HG03354 (cell line): Measurements from ENCODE around the gene PRDX3.
A peak's percentile ranks its signal among the peaks of the same experiment; 100 is the strongest.

Experiments used
- ATAC-seq: cut with Tn5 transposase; IDR thresholded peaks from one replicate; pipeline ENCODE4 v1.9.1; 2021; ENCODE audit warnings: mild to moderate bottlenecking; ENCODE audit not compliant: unreplicated experiment, poor library complexity, severe bottlenecking

Gene PRDX3

DNA sequence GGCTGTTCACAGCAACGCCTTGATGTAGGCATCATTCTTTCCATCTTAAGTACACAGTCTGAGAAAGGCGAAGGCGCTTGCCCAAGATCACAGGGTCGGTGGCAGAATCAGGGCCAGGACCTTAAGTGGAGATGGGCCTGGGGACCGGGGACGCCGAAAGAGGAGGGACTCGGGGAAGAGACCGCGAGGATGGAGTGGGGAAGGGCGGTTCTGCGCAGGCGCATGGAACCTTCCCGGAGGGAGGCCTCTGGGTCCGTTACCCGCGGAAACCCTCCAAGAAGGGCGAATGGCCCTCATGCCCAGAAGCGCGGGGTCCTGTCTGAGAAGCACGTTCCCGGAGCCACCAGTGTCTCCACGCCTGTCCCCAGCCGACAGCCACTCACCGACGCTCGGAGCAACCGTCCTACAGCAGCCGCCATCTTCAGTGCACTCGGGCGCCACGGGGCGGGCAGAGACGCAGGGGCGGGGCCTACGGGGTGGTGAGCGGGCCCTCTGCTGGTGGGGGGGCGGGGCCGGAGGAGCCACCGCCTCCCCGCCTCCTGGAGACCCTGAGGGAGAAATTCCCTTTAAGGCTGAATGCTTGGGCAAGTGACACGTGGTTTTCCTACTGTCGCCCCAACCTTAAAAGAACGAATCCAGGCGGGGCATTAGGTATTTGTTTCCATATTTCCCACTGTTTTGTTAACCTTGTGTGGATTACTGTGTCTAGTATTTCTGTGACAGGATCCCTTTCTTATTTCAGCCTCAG is at the start of gene PRDX3:
TSS of gene PRDX3 (minus strand) at position 441 of the 748 bp plus-strand sequence. CDS start at position 419, 22 bp downstream.
- peak; percentile 95 for ATAC-seq

DNA sequence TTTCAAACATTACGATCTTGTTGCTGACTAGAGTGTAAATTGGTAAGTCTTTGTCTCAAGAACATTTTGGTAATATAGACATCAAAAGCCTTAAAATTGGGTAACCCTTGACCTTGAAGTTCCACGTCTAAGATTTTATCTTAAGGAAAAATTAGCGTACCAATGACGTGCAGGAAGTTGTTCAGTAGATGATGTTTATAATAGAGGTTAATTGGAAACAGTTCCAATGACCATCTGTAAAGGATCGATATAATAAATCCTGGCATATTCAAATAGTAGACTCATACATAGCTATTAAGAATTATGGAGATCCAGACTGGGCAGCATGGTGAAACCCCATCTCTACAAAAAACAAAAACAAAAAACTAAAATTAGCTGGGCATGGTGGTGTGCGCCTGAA is 49.2 kb upstream of the PRDX3 start:
- ATAC-seq, result no peak

DNA sequence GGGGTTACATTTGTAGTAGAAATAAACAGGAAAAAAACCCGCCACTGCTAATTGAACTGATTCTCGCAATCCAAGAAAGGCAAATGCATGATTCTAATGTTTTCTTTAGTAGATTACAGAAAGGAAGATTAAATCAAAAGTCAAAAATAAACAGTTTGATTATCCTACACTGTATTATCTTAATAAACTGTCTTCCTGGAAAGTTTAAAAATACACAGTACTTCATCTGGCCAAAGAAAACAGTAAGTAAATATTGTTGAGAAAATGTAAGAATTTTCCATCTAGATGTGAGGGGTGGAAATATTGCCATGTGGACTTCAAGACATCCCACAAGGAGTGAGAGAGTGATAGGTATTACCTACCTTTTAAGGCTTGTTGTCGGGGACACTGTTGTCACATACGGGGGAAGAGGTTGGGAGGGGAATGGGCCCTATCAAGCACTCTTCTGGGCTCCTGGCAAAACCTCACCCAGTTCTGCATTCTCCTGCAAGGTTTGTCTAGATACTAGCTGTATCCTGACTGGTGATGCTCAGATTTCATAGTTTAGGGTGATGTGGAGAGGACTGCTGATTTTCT is 46.6 kb upstream of the PRDX3 start:
- no peak for ATAC-seq

DNA sequence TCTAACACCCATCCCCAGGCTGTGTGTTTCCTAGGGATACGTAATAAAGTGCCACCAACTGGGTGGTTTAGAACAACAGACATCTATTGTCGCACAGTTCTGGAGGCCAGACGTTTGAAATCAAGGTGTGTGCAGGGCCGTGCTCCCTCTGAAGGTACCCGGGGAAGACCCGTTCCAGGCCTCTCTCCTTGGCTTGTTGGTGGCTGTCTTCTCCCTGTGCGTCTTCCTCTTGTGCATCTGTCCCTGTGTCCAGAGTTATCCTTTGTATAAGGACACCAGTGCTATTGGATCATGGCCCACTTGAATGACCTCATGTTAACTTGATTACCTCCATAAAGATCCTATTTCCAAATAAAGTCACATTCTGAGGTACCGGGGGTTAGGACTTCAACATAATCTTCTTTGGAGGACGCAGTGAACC is 44.4 kb upstream of the PRDX3 start:
- ATAC-seq, result no peak

DNA sequence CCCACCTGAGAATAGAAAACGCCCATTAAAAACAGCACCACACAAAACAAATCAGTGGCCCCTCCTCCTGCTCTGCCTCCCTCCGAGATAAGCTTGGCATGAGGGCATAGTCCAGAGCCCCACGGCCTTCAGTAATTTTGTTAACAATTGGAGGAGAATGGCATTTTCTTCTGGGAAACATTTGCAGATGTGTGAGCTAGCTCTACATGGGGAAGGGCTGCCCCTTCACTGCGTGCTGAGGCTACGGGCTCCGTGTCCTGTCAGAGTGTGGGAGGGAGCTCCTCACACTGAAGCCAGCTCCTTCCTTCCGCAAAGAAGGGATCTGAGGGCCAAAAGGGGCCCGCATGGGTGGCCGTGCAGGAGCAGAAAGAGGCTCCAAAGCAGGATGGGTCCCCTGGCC is 43.9 kb upstream of the PRDX3 start:
- ATAC-seq, result no peak

DNA sequence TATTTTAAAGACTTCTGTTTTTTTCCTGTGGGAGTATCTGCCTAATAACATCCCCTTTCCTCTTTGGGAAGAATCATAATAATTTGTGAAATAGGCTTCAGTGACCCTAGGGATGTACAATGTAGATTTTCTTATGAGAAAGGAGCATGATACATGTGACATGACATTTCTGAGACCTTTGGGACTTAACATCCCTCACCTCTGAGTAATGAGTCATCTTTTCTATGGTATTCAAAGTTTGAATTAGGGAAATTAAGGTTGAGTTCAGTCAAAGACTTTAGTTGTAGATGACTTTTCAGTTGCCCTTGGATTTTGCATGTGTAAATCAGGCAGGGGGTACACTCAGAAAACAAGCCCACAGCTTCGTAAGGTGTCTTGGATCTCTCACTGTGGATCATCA is 43.1 kb upstream of the PRDX3 start:
- ATAC-seq, result peak; percentile 66

DNA sequence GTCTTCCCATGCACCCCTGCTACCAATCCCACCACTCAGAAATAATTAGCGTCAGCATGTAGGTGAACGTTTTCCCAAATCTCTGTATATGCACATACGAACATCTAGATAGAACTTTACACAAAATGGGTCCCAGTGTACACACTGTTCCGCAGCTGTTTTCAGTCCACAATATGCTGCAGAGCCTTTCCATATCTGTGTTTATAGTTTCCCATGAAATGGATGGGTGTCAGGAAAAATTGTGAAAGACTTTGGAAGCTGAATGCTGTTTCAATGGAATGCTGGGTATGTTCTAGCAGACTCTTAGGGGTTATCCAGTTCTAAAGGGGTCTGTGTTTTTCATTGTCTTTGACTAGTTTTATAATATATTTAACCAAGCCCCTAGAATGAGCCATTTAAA is 42.6 kb upstream of the PRDX3 start:
- ATAC-seq, result no peak

DNA sequence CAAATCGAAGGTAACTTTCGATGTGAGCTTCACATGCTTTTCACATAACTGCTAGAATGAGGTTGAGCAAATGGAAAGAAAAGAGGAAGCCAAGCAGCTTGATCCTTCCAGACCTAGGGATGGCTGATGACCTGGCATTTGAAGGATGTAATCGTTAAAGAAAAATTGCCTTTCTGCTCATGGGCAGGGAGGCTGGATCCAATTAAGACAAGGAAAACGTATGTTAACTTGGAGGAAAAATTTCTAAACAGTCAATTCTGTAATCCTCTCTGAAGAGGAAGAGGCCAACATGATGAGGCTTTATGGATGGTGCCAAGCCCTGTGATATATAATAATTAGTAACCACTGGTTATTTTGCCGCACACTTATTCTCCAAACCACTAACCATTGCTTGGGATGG is 41.3 kb upstream of the PRDX3 start:
- no peak for ATAC-seq

DNA sequence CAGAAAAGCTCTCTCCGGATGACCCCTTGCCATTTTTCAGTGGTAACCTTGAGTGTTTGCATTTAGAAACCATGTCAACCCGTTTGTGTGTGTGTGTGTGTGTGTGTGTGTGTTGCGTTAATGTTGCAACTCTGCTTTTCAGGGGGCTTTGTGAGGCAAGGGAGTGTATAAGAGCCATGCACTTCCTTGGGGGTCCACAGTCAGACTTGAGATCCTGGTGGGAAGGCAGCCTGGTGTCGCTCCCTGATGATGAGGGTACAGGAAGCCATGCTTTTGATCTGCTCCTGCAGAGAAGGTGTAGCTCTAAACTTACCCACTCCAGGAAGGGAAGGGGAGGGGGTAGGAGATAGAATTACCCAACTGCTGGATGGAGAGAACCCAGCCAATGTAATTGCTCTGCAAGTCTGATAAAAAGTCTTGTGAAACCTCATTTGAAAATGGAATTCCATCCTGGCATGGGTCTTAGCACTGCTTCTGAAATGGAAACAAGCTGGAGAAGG is 39.4 kb upstream of the PRDX3 start:
- no peak for ATAC-seq

DNA sequence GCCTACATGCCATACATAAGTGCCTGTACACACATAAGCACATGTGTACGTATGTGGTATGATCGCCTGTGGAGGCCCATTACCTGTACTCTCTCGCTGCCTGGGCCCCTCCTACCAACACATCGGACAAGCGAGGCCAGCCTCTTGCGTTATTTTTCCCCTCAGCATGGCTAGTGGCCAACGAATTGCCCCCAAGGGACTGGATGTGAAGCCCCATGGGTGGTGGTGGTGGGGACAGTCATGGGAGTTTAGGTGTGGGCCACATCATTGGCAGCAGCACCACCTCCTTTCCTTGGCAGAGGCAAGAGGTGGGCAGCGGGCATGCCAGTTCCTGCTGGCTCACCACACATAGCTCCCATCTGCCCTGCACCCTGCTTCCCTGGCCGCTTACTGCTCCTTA is 38.8 kb upstream of the PRDX3 start:
- ATAC-seq, result no peak

DNA sequence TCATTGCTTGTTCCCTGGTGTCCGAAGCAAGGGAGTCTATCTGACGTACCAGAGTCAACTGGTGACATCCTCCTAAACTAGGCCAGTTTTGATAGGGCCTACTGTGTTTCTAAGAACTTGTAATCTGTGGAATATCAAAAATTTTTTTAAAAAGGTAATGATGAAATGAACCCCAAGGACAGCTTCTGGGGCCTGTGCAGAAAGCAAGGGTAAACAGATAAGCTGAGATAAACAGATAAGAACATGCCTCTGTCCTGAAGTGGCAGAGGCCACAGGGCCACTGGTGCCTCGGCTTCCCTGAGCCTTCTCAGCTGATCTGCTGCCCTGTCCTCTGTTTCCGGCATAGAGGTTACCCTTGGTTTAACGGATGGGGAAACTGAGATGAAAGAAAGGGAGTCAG is 37.5 kb upstream of the PRDX3 start:
- ATAC-seq, result no peak

DNA sequence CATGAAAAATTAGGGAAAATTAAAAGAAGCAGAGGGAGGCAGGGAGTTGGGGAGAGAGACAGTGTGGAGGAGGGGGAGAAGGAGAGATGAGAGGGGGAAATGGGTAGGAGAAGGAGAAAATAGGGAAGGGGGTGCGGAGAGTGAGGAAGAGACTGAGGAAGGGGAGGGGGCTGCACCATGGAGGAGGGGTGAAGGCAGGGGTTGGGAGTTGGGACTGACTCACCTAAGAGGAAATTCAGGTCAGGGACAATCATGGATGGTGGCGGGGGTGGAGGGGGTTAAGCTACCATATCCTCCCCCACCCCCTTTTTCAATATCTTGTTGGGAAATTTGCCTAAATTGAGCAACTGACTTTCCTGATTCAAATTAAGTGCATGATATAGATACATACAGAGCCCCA is 36.8 kb upstream of the PRDX3 start:
- ATAC-seq, result no peak

DNA sequence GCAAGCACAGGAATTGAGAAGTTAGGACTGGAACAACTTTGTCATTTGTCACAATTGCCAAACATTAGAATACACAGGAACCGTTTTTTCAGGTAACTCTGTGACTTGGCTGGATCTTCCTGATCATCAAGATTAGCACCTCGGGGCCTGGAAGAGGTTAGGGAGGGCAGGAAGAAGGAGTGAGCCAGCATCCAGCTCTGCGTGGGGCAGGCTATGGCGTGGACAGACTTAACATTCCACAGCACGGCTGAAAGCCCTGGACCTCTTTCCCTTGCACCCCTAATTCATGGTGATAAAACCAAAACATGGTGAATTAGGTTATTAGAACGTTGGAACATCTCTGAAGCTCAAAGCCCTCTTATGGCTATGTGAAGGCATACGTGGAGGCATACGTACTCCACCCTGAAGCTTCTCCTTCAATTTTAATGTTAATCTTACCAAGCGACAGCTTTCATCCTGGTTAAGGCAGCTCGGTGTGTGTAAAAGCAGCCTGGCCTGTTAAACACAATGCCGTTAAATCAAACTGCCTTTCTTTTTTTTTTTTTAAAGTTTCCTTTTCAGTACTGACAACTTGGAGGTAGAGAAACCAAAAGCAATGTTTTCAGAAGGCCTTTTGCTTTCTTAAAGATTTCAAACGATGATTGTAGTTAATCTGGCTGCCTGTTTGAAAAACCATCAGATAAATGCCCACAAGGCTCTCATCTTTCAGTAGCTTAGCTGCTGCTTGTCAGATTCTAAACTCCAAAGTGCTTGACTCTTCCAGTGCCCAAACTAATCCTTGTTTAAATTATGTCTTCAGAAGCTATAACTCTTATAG is 33.2 kb upstream of the PRDX3 start:
- no peak for ATAC-seq

DNA sequence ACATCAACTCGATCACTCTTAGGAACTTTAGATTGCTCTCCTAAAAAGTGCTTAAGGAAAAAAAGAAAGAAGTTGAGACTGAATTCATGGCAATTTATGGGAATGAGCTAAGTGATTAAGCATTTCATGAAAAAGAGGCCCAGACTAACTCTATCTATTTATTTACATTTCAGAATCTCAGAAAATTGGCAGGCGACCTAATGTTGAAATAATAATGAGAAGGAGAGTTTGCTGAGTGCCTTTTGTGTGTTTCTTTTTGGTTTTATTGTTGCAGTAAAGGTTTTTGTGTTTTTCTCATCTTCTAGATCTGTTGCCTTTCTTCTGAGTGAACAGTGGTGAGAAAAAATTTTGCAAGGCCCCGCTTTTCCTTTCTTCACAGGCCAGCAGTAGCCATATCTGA is 32.6 kb upstream of the PRDX3 start:
- no peak for ATAC-seq

DNA sequence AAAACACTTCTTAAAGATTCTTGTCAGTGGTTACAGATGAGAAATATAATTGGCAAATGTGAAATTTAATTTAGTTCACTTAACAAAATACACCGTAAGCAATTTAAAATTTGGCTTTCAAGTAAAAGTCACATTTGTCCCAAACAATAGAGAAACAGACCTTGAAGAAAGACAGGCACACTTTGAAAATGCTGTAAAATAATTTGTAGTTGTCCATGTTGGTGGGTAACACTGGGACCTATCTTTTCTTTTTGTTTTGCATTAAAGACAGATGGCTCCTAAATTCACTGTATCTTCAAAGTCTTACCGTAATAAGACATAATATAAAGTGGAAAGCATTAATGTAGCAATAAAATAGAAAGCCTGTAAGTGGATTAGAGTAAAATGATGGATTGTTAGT is 32.0 kb upstream of the PRDX3 start:
- no peak for ATAC-seq

DNA sequence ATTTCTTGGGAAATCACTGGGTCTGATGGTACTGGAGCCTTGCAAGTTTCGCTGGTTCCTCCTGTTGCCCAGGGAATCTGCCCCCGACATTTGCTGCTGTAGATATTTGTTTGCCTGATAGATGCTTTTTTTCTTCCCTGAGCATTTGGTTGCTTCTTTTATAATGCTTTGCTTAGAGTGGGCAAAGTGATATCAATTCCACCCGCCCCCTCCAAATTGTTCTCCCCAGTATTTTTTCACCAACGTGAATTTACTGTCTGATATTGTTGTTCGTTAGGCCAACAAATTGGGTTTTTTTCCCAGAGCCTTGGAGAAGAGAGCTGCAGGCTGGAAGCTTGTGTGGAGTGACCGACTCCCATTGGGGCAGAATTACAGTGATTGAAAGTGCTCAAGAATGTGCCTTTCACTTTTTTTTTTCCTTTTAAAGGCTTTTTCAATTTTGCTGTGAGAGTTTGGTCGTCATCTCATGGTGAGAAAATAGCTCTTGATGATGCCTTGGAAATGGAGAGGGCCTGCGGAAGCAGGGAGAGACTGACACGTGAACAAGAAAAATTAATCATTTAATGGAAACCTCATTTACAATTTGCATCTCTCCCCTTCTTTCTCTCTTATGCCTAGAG is 31.2 kb upstream of the PRDX3 start:
- no peak for ATAC-seq

DNA sequence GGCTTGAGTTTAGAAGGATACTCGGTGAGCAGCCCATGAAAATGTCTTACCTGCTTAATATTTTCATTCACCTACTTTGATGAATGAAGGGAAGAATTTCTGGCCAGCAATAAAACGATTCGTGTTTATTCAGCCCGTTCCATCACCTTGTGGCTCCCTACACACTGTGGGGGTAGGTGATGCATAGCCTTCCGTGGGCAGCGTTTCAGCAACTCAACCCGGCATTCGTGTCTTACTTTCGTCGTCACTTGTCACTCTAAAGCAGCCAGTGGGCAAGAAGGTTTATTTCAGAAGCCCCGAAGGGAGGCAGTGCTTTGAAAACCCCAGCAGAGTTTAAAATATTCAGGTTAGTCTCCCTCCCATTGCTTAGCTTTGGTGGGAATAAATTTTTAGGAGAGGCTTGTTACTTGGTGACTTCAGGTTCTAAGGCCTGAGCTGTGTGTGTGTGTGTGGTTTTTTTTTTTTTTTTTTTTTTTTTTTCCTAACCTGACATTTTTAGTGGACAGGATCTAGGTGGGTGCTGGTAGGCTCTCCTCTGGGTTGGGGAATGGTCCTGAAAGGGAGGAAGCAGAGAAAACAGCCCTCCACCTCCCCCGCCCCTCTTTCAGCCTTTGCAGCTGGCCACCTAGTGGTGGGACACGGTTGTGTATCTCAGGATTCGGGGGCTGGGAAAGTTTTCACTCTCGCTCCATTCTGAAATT is 30.6 kb upstream of the PRDX3 start:
- ATAC-seq, result no peak

DNA sequence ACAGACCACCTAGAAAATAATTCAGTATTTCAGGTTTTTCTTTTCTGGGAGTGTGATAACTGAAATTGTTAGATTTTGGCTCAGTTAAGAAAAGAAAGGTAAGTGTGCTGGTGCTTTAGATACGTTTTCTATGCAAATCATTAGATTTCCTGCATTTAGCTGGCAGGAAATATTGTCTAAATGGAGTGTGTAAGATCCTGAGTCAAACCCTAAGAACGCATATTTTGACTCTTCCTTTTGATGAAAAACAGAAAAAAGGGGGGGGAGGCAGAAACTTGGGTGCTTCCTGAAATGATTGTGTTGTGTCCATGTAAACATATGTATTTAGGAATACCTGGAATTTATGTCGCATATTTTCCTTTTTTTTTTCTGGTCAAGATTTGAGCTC is 29.9 kb upstream of the PRDX3 start:
- ATAC-seq, result no peak

DNA sequence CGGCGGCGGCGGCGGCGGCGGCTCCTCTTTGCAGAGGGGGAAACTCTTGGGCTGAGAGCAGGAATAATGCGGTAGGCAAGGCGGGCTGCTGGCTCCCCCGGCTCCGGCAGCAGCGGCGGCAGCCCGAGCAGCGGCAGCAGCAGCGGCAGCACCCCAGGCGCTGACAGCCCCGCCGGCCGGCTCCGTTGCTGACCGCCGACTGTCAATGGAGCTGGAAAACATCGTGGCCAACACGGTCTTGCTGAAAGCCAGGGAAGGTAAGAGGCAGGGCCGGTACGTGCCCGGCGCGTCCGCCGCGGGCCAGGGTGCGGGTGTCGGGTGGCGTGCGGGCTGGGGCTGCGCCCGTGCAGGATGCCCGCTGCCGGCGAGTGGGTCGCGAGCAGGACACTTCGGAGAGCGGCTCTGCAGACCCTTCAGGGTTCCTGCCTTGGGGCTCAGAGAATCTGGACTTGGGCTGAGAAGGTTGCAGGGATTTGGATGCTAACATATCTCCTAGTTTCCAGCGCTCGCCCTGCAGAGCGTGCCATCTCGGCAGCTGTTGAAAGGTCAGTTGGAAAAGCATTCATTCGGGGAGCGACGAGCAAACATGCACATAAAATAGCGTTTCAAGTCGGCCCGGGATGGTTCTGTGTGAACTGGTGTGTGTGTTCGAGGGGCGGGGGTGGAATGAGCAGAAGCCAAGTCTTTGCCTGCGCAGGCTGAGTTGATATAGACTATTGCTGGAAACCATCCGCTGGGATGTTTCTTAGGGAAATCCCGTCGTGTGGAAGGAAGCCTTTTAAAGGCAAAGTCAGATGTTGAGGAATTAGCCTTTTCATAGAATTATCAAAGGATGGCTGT is 29.3 kb upstream of the PRDX3 start:
- peak; percentile 1 for ATAC-seq
